Astrocyte of the spinal cord (primary cell): Measurements from ENCODE around the gene ACTL7B.
"Not testable (repeated sequence)": the region's sequence is repeated elsewhere in the genome, so short reads cannot be mapped to it uniquely, and the experiment has no call there.

Experiments
- DNase-seq: peaks from one replicate; pipeline ENCODE4 v3.0.0; 2011; ENCODE audit warnings: low read depth, low spot score
- H3K4me3 ChIP-seq: 2 replicates; pipeline ENCODE4 v1.5.1; 2011; ENCODE audit warnings: low read depth, mild to moderate bottlenecking, low read length, moderate library complexity
- CTCF ChIP-seq: IDR thresholded peaks from 2 replicates; pipeline ENCODE4 v1.5.1; 2012; ENCODE audit warnings: low read depth, mild to moderate bottlenecking, low read length, inconsistent platforms
- in situ Hi-C: cut with HindIII; loops from 2 replicates; pipeline ENCODE4 v1.10.0; 2017; ENCODE audit warnings: low sequenced_read_pairs

ACTL7B gene

GRCh38 chr9:108845947-108846346, 9.8 kb downstream of the ACTL7B start:
- no peak overlapping the region for H3K4me3 ChIP-seq
- no peak for TF ChIP-seq CTCF
- DNase-seq, result no peak
- in situ Hi-C loops, result no loop called here

- in situ Hi-C loops, result no loop called here
- TF ChIP-seq CTCF, result no peak
- no peak for DNase-seq
- no peak overlapping the region for H3K4me3 ChIP-seq
Observed at GRCh38 chr9:108845507-108845906, 10.3 kb downstream of the ACTL7B start.

- DNase-seq, result no peak
- no peak for TF ChIP-seq CTCF
- no peak overlapping the region for H3K4me3 ChIP-seq
- in situ Hi-C loops, result no loop called here
Observed at GRCh38 chr9:108844856-108845255, 10.9 kb downstream of the ACTL7B start.

GRCh38 chr9:108844391-108844790, 11.4 kb downstream of the ACTL7B start:
- DNase-seq, result no peak
- no peak overlapping the region for H3K4me3 ChIP-seq
- in situ Hi-C loops, result no loop called here
- TF ChIP-seq CTCF, result no peak

- no peak for TF ChIP-seq CTCF
- in situ Hi-C loops, result no loop called here
- no peak overlapping the region for H3K4me3 ChIP-seq
- DNase-seq, result no peak
Observed at GRCh38 chr9:108842610-108843295, 13.0 kb downstream of the ACTL7B start.

GRCh38 chr9:108839561-108839960, 16.2 kb downstream of the ACTL7B start:
- H3K4me3 ChIP-seq, DNase-seq, in situ Hi-C loops: not testable (repeated sequence)

- TF ChIP-seq CTCF, result no peak
- in situ Hi-C loops, result no loop called here
- DNase-seq, result no peak
- no peak overlapping the region for H3K4me3 ChIP-seq
Observed at GRCh38 chr9:108838017-108838416, 17.8 kb downstream of the ACTL7B start.
